Motor neuron (in vitro differentiated cells): ENCODE results near the gene KRTAP5-10. TPM values are rescaled to one million over a fixed set of nuclear protein-coding genes. Genes with fewer than 3 reads are reported as not detected.
A peak's percentile ranks its signal among the peaks of the same experiment; 100 is the strongest.
"Not testable (repeated sequence)": the region's sequence is repeated elsewhere in the genome, so short reads cannot be mapped to it uniquely, and the experiment has no call there.

Source experiments
- ATAC-seq, 8 experiments: fragments of 200-7000 bp; cut with Tn5 transposase; replicated peaks in 6 of 8; 2 replicates each; pipeline ENCODE4 v1.8.0; 2021; ENCODE audit warnings: mild to moderate bottlenecking in 8 of 8, moderate library complexity in 8 of 8
- H3K27ac ChIP-seq, 2 donors: fragments of 250-450 bp; sonication (Bioruptor Pico); 2 replicates each; pipeline ENCODE4 v1.9.0; 2021; ENCODE audit warnings: antibody characterized with exemption in 2 of 2, mild to moderate bottlenecking in 2 of 2, moderate library complexity in 1 of 2
- H3K4me1 ChIP-seq, 2 donors: fragments of 250-450 bp; sonication (Bioruptor Pico); replicated peaks in 1 of 2; 2 replicates each; pipeline ENCODE4 v1.6.1; 2021; ENCODE audit warnings: antibody characterized with exemption in 2 of 2, mild to moderate bottlenecking in 2 of 2, moderate library complexity in 1 of 2
- H3K4me3 ChIP-seq, 5 donors: fragments of 250-450 bp; sonication (Bioruptor Pico); 2 replicates each; pipeline ENCODE4 v1.9.0; 2021; ENCODE audit warnings: antibody characterized with exemption in 5 of 5, mild to moderate bottlenecking in 5 of 5, moderate library complexity in 4 of 5
- WGBS, 10 experiments: fragments of 450-650 bp; shearing (Covaris generic); methylation state at CpG; one replicate each; pipeline ENCODE4 v1.0.0; 2022; 5-methylcytosine and 5-hydroxymethylcytosine counted together
- in situ Hi-C, 9 experiments: fragments of 400-800 bp; cut with MboI; loops; one replicate each; pipeline ENCODE4 v1.15.0; 2021; ENCODE audit warnings: low sequenced_read_pairs in 9 of 9, low pct_unique_long_range_greater_than_20kb in 2 of 9; ENCODE audit not compliant: unreplicated experiment in 9 of 9
- total RNA-seq, 8 experiments: library from RNA; unstranded; fragments of 300-600 nt; gene quantifications; 2 replicates each; pipeline versions ENCODE4 v1.2.3 to v1.2.4, GENCODE V29; 2022

The KRTAP5-10 gene
- total RNA-seq, 8 experiments from 2014 or later: 0.17 to 0.66 (median 0.32) TPM; not detected in 4

GRCh38 chr11:71567633-71568032, 2.3 kb downstream of the KRTAP5-10 start:
- H3K4me3 ChIP-seq, in situ Hi-C loops, ATAC-seq, H3K4me1 ChIP-seq, H3K27ac ChIP-seq: not testable (repeated sequence)
- WGBS, 10 experiments: 25 to 100% (median 75%) methylated on average over 1 to 5 of the region's 8 CpGs; no CpG with 5 or more reads in 3 of the 10 experiments

GRCh38 chr11:71568704-71569349, 3.5 kb downstream of the KRTAP5-10 start:
- ATAC-seq: peak in 7 of 8 experiments; percentile 19 to 87 (median 36)
- no peak overlapping the region for H3K4me3 ChIP-seq
- no peak overlapping the region for H3K27ac ChIP-seq
- in situ Hi-C loops: no loop called here
- WGBS, 10 experiments: 0 to 100% (median 17%) methylated on average over 1 of the region's 8 CpGs; no CpG with 5 or more reads in 5 of the 10 experiments
- peaks cover 0 to 4% of the 10 kb centered on the region in 2 donors for H3K4me1 ChIP-seq

DNA sequence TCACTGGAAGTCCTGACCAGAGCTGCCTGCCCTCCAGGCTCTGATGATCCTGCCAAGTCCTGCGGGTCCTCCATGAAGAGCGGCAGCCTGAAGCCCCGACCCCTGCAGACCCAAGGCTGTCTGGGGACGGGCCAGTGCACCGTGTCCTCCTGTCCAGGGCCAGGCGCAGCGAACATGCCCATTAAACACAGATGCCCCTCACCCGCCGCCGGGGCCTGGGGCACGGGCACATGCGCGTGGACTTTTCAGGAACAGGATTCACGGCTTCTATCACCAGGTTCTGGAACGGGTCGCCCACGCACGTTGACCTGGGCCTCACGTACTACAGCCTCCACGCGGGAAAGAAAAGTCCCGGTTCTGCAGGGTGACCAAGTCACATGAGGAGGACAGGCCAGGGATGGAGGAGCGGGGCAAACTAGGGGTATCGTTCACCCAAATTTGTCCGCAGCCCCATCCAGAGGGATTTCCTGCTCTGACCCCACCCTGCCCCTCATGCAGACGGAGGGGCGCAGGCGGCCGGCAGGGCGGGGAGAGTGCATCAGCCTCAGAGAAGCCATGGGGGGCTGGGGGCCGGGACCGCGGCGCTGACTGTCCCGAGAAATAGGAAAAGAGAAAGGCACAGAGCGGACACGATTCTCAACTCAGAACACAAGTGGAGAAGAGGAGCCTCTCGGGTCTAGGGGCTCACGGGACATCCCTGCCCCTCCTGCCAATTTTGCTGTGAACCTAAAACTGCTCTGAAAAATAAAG, 5.9 kb downstream of the KRTAP5-10 start:
- 40 to 90% (median 69%) methylated on average over 1 to 5 of the region's 39 CpGs; no CpG with 5 or more reads in 6 of the 10 experiments for WGBS, 10 experiments

GRCh38 chr11:71572811-71573210, 7.4 kb downstream of the KRTAP5-10 start:
- H3K4me3 ChIP-seq: no peak overlapping the region
- H3K27ac ChIP-seq: no peak overlapping the region
- in situ Hi-C loops: no loop called here
- WGBS, 10 experiments: 51 to 100% (median 84%) methylated on average over 1 to 9 of the region's 11 CpGs
- peaks cover 9 to 10% of the 10 kb centered on the region in 2 donors for H3K4me1 ChIP-seq
- ATAC-seq: no peak

More for the DNA sequence above, 5.9 kb downstream of the KRTAP5-10 start:
- in situ Hi-C loops, H3K4me3 ChIP-seq, H3K27ac ChIP-seq, ATAC-seq: not testable (repeated sequence)
- H3K4me1 ChIP-seq: peaks cover 7 to 14% of the 10 kb centered on the region in 2 donors

DNA sequence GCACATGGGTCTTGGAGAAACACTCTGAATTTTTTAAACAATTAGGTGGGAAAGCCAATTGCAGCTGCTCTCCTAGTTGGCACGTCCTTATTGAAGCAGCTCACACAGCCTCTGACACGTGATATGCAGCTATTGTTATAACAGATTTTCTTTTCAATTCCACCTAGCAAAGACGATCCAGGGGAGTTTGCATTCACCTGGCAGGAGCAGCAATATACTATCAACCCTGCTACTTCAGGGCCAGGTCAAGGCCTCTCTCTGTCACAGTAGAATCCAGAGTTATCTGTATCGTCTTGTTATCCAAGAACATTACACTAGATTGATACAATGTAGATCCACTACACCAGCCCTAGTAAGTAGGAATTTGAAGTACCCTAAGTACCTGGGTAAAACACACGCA, 9.1 kb downstream of the KRTAP5-10 start:
- in situ Hi-C loops: no loop called here
- Histone ChIP-seq H3K4me3 (no peak overlapping the region), H3K27ac (no peak overlapping the region), H3K4me1 (peaks cover 9 to 10% of the 10 kb centered on the region in 2 donors)
- 16 to 80% (median 65%) methylated on average over 1 to 3 of the region's 5 CpGs for WGBS, 10 experiments
- ATAC-seq: no peak

- peak in 5 of 8 experiments; percentile 40 to 76 (median 57) for ATAC-seq
- 33 to 81% (median 69%) methylated on average over 1 to 3 of the region's 4 CpGs; no CpG with 5 or more reads in 2 of the 10 experiments for WGBS, 10 experiments
- Histone ChIP-seq H3K4me1 (peaks cover 9 to 10% of the 10 kb centered on the region in 2 donors), H3K27ac (no peak overlapping the region), H3K4me3 (no peak overlapping the region)
- in situ Hi-C loops: no loop called here
These were observed 10.5 kb downstream of the KRTAP5-10 start for GRCh38 chr11:71575723-71576424.

GRCh38 chr11:71576688-71577465, 11.5 kb downstream of the KRTAP5-10 start:
- in situ Hi-C loops, H3K4me3 ChIP-seq, ATAC-seq, H3K27ac ChIP-seq: not testable (repeated sequence)
- WGBS, 10 experiments: 97 to 100% methylated on average over 1 to 5 of the region's 41 CpGs; no CpG with 5 or more reads in 8 of the 10 experiments
- peaks cover 9 to 10% of the 10 kb centered on the region in 2 donors for H3K4me1 ChIP-seq

GRCh38 chr11:71577469-71578004, 12.2 kb downstream of the KRTAP5-10 start:
- in situ Hi-C loops: no loop called here
- Histone ChIP-seq H3K4me1 (peaks cover 9 to 10% of the 10 kb centered on the region in 2 donors), H3K27ac (no peak overlapping the region), H3K4me3 (no peak overlapping the region)
- 17 to 100% (median 76%) methylated on average over 1 to 6 of the region's 7 CpGs; no CpG with 5 or more reads in 3 of the 10 experiments for whole genome bisulfite sequencing, 10 experiments
- ATAC-seq: no peak

DNA sequence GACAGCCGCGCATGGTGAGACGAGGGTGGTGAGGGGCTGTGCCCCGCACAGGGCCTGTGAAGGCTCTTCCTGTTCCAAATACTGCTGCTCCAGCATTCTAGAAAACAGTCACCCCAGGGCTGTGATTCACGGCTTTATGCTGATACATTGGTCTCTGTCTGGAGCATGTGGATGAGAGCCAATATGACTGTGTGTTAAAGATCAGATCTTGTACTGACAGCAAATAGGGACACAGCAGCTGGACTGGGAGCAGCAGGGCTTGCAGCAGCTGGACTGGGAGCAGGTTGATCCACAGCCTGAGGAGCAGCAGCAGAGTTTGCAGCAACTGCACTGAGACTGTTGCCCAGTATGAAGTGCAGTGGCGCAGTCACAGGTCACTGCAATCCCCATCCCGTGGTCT, 14.2 kb downstream of the KRTAP5-10 start:
- peak in 4 of 8 experiments; percentile 15 to 86 (median 52) for ATAC-seq
- in situ Hi-C loops: not testable (repeated sequence)
- WGBS, 10 experiments: 67 to 75% methylated on average over 3 to 4 of the region's 7 CpGs; no CpG with 5 or more reads in 8 of the 10 experiments

DNA sequence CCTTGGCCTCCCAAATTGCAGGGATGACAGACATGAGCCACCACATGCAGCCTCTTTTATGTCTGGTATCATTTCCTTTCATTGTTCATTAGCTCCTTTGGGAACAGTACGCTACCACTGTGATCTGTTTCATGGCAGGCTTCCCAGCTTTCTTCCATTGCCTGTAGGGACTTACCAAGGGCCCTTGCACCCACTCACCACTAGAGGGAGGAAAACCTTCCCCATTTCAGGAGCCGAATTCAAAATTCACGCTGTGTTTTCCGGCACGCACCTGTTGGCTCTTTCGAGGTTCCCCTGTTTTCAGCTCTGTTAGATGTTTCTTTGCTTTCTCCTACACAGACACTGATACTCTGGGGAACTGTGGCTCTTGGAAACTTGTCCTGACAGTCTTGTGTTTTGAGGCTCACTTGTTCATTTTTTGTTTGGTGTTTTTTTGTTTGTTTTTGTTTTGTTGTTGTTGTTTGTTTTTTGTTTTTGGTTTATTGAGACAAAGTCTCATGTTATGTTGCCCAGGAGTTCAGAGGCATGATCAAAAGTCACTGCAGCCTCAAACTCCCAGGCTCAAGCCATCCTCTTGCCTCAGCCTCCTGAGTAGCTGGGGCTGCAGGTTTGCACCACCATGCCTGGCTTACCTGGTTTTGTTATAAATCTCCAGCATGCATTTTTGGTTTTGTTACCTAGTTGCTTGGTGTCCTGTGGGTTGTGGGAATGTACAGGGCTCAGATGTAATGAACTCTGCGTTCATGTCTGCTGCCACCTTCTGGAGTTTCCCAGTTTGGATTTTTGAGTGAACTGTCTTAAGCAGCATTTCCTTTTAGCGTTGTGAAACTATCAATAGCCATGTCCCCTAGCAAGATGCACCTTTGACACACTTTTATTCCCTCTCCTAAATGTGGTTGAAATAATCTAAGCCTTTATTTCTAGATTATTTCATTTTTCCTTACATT, 15.0 kb downstream of the KRTAP5-10 start:
- no peak overlapping the region for H3K27ac ChIP-seq
- peak; percentile 40 to 89 (median 60) for ATAC-seq
- WGBS, 10 experiments: 0 to 29% (median 15%) methylated on average over 2 to 7 of the region's 8 CpGs; no CpG with 5 or more reads in 1 of the 10 experiments
- H3K4me3 ChIP-seq: no peak overlapping the region
- in situ Hi-C loops: no loop called here
- H3K4me1 ChIP-seq: peaks cover 8 to 9% of the 10 kb centered on the region in 2 donors

More for the DNA sequence above, 14.2 kb downstream of the KRTAP5-10 start:
- peaks cover 9 to 10% of the 10 kb centered on the region in 2 donors for H3K4me1 ChIP-seq
- not testable (repeated sequence) for H3K27ac ChIP-seq, H3K4me3 ChIP-seq

GRCh38 chr11:71581826-71582225, 16.5 kb downstream of the KRTAP5-10 start:
- in situ Hi-C loops: no loop called here
- 48 to 100% (median 100%) methylated on average over 2 to 3 of the region's 4 CpGs; no CpG with 5 or more reads in 7 of the 10 experiments for WGBS, 10 experiments
- Histone ChIP-seq H3K4me3 (no peak overlapping the region), H3K27ac (no peak overlapping the region), H3K4me1 (peaks cover 0 to 8% of the 10 kb centered on the region in 2 donors)
- ATAC-seq: no peak
